SK-N-SH (cell line): Measurements from ENCODE around the gene IRGQ. TPM values are rescaled to one million over a fixed set of nuclear protein-coding genes. Genes with fewer than 3 reads are reported as not detected.

ENCODE experiments used
- CTCF ChIA-PET: fragments of 300-600, 350-600 bp; formaldehyde crosslinking; extraction: SDS; loops from one replicate; lab custom pipeline; 2021; lab: Yijun Ruan, JAX
- POLR2A ChIA-PET: fragments of 350-600 bp; sonication (Branson Sonifier 250); formaldehyde crosslinking; extraction: SDS; loops from one replicate; lab custom pipeline; 2020; ENCODE audit warnings: antibody characterized with exemption, inconsistent platforms; lab: Yijun Ruan, JAX
- DNase-seq: peaks from one replicate; pipeline ENCODE4 v3.0.0; 2012
- H2AFZ ChIP-seq: fragments of 200-600 bp; sonication (generic); 2 replicates; pipeline ENCODE4 v1.8.1; 2016; ENCODE audit warnings: antibody characterized with exemption, mild to moderate bottlenecking, low read depth
- H3F3A ChIP-seq: fragments of 200-600 bp; sonication (generic); replicated peaks from 2 replicates; pipeline ENCODE3; 2016; ENCODE audit warnings: antibody characterized with exemption, mild to moderate bottlenecking; ENCODE audit not compliant: insufficient read depth
- H3K27ac ChIP-seq, 2 experiments: fragments of 200-500 bp in 1 of 2; fragments of 200-600 bp in 1 of 2; sonication (Bioruptor generic) in 1 of 2; sonication (generic), shearing (Covaris generic) in 1 of 2; 2 replicates each; pipeline versions ENCODE4 v1.5.1 to v1.6.1; 2014 to 2016; ENCODE audit warnings: low read depth in 2 of 2, inconsistent platforms in 1 of 2, low read length in 1 of 2, mild to moderate bottlenecking in 1 of 2, mixed read lengths in 1 of 2
- H3K27me3 ChIP-seq: fragments of 200-600 bp; sonication (generic), shearing (Covaris generic); 2 replicates; pipeline ENCODE4 v1.6.1; 2016; ENCODE audit warnings: mixed run types; ENCODE audit not compliant: insufficient read depth
- H3K36me3 ChIP-seq, 2 experiments: fragments of 200-500 bp in 1 of 2; fragments of 200-600 bp in 1 of 2; sonication (Bioruptor generic) in 1 of 2; sonication (generic) in 1 of 2; replicated peaks in 1 of 2; 2 replicates each; pipeline versions ENCODE3 to v1.5.1; 2014 to 2016; ENCODE audit warnings: low read length in 1 of 2, mild to moderate bottlenecking in 1 of 2; ENCODE audit not compliant: insufficient read depth in 2 of 2, control insufficient read depth in 1 of 2
- H3K4me1 ChIP-seq, 2 experiments: fragments of 200-500 bp in 1 of 2; fragments of 200-600 bp in 1 of 2; sonication (Bioruptor generic) in 1 of 2; sonication (generic), shearing (Covaris generic) in 1 of 2; 2 replicates each; pipeline versions ENCODE4 v1.5.1 to v1.6.1; 2014 to 2016; ENCODE audit warnings: low read depth in 1 of 2, low read length in 1 of 2, mixed run types in 1 of 2; ENCODE audit not compliant: insufficient read depth in 2 of 2, control insufficient read depth in 1 of 2
- H3K4me2 ChIP-seq: fragments of 200-600 bp; sonication (generic), shearing (Covaris generic); 2 replicates; pipeline ENCODE4 v1.6.1; 2017; ENCODE audit warnings: mixed run types
- H3K4me3 ChIP-seq, 2 experiments: fragments of 200-500 bp in 1 of 2; fragments of 200-600 bp in 1 of 2; sonication (Bioruptor generic) in 1 of 2; sonication (generic), shearing (Covaris generic) in 1 of 2; 2 replicates each; pipeline versions ENCODE4 v1.5.1 to v1.8.1; 2014 to 2016; ENCODE audit warnings: low read depth in 2 of 2, inconsistent platforms in 1 of 2, low read length in 1 of 2, mild to moderate bottlenecking in 1 of 2, mixed read lengths in 1 of 2, moderate library complexity in 1 of 2
- H3K79me2 ChIP-seq: fragments of 200-600 bp; sonication (generic); 2 replicates; pipeline ENCODE4 v1.8.1; 2017; ENCODE audit warnings: mild to moderate bottlenecking; ENCODE audit not compliant: insufficient read depth
- H3K9ac ChIP-seq: fragments of 200-600 bp; sonication (generic); 2 replicates; pipeline ENCODE4 v1.6.1; 2017; ENCODE audit warnings: mixed run types
- H3K9me2 ChIP-seq: fragments of 200-600 bp; sonication (generic); 2 replicates; pipeline ENCODE4 v1.6.1; 2017; ENCODE audit warnings: mixed run types
- H3K9me3 ChIP-seq: fragments of 200-600 bp; sonication (generic); 2 replicates; pipeline ENCODE4 v1.6.1; 2017; ENCODE audit warnings: mixed run types, mild to moderate bottlenecking, moderate library complexity
- H4K20me1 ChIP-seq: fragments of 200-600 bp; sonication (generic); 2 replicates; pipeline ENCODE4 v1.6.1; 2017; ENCODE audit warnings: mild to moderate bottlenecking, mixed run types; ENCODE audit not compliant: insufficient read depth
- MEF2A ChIP-seq: IDR thresholded peaks from 2 replicates; pipeline ENCODE4 v1.4.0; 2012; ENCODE audit warnings: low read depth, borderline replicate concordance
- MXI1 ChIP-seq: IDR thresholded peaks from 2 replicates; pipeline ENCODE4 v1.6.1; 2012; ENCODE audit warnings: mild to moderate bottlenecking, low read depth, low read length, improper control_type of control experiment
- NFIC ChIP-seq: IDR thresholded peaks from 2 replicates; pipeline ENCODE4 v1.4.0; 2012; ENCODE audit warnings: borderline replicate concordance
- NRF1 ChIP-seq: IDR thresholded peaks from 2 replicates; pipeline ENCODE4 v1.6.1; 2012; ENCODE audit warnings: low read depth, mild to moderate bottlenecking, low read length
- PBX3 ChIP-seq: IDR thresholded peaks from 2 replicates; pipeline ENCODE4; 2012
- POLR2AphosphoS5 ChIP-seq: IDR thresholded peaks from 2 replicates; pipeline ENCODE4 v1.6.1; 2012; ENCODE audit warnings: low read depth, low read length
- RCOR1 ChIP-seq: fragments of 150-350 bp; IDR thresholded peaks from 2 replicates; pipeline ENCODE4 v1.6.1; 2017; ENCODE audit warnings: antibody characterized with exemption, low read length
- SIN3A ChIP-seq: IDR thresholded peaks from 2 replicates; pipeline ENCODE4 v1.6.1; 2012; ENCODE audit warnings: low read depth, mild to moderate bottlenecking, low read length, moderate library complexity, borderline replicate concordance
- TEAD4 ChIP-seq: IDR thresholded peaks from 2 replicates; pipeline ENCODE4 v1.4.0; 2012; ENCODE audit warnings: mild to moderate bottlenecking, borderline replicate concordance; ENCODE audit not compliant: insufficient read depth
- USF1 ChIP-seq: IDR thresholded peaks from 2 replicates; pipeline ENCODE4 v1.4.0; 2012; ENCODE audit warnings: low read depth, borderline replicate concordance
- USF2 ChIP-seq: fragments of 150-350 bp; IDR thresholded peaks from 2 replicates; pipeline ENCODE4 v1.6.1; 2017; ENCODE audit warnings: antibody characterized with exemption, low read length, low read depth, borderline replicate concordance
- ZBTB33 ChIP-seq: IDR thresholded peaks from 2 replicates; pipeline ENCODE4 v1.4.0; 2012; ENCODE audit warnings: low read depth, borderline replicate concordance
- WGBS: methylation state at CpG from one replicate; pipeline ENCODE4 v1.1.6; 2017; ENCODE audit warnings: low lambda C conversion rate; 5-methylcytosine and 5-hydroxymethylcytosine counted together
- polyA plus RNA-seq, 3 experiments: library from polyadenylated mRNA; depleted of rRNA; stranded (reverse); fragments of >200 nt; gene quantifications; 2 replicates each; pipeline ENCODE4 v1.2.3, GENCODE V29; 2012

The IRGQ gene
- polyA plus RNA-seq, 1 of the 3 experiments (the other 2 are of a cell fraction): 8.4 TPM

- H3K4me1 ChIP-seq: peaks cover 8 to 22% of the 10 kb centered on the region in 2 experiments; a peak in 2 of 4 replicates
- peak overlapping the region; percentile 72 to 80 for H3K4me3 ChIP-seq
- H3K9me2 ChIP-seq: no peaks in the 10 kb centered on the region
- H3K27ac ChIP-seq: peak overlapping the region; percentile 93 to 98
- H3K36me3 ChIP-seq: peaks cover 23 to 28% of the 10 kb centered on the region in 2 experiments
- peaks cover 21% of the 10 kb centered on the region for H3F3A ChIP-seq
- no peaks in the 10 kb centered on the region for H3K9me3 ChIP-seq
- no peak for DNase-seq
- no peaks in the 10 kb centered on the region for H3K27me3 ChIP-seq
- POLR2A ChIA-PET: interaction anchor here (0.9 to 1.2 kb wide), 2 partner anchors 21 to 42 kb away, joined by 4 to 5 read pairs; partner anchors contain the start of genes PINLYP and XRCC1
- peak overlapping the region; percentile 94 for H3K9ac ChIP-seq
- WGBS: 13% methylated on average over 5 of the region's 7 CpGs
- peaks cover 70% of the 10 kb centered on the region for H3K79me2 ChIP-seq
- peaks cover 9% of the 10 kb centered on the region; the same call in 1 of the 2 replicates for H4K20me1 ChIP-seq
- H3K4me2 ChIP-seq: peak overlapping the region; percentile 99
- TF ChIP-seq USF2 (no peak), SIN3A (0 out of 2 replicates have a peak, but pooled peaks have one; percentile 15)
- CTCF ChIA-PET: interaction anchor here (0.9 to 6.6 kb wide), 8 partner anchors 9 to 213 kb away, joined by 3 to 104 read pairs (median 4); no protein-coding TSS in a partner anchor
- peak overlapping the region; percentile 85 for H2AFZ ChIP-seq
Observed at GRCh38 chr19:43596842-43597461, 1.0 kb upstream of the IRGQ start.

GRCh38 chr19:43595605-43595998 is 332 bp downstream of the IRGQ start:
- Histone ChIP-seq H3K9ac (peak overlapping the region; percentile 85), H3K9me3 (no peaks in the 10 kb centered on the region), H3K4me1 (peaks cover 8 to 22% of the 10 kb centered on the region in 2 experiments; a peak in 2 of 4 replicates), H3K4me2 (peak overlapping the region; percentile 99), H3K36me3 (peaks cover 27 to 33% of the 10 kb centered on the region in 2 experiments), H3K4me3 (peak overlapping the region; percentile 72 to 98), H3K79me2 (peaks cover 81% of the 10 kb centered on the region), H3K27ac (peak overlapping the region; percentile 59 to 81), H3K9me2 (no peaks in the 10 kb centered on the region), H2AFZ (peak overlapping the region; percentile 60; the same call in 1 of the 2 replicates), H3F3A (peaks cover 12% of the 10 kb centered on the region), H3K27me3 (no peaks in the 10 kb centered on the region), H4K20me1 (peaks cover 9% of the 10 kb centered on the region; the same call in 1 of the 2 replicates)
- TF ChIP-seq MXI1 (no peak; the same call in 1 of the 2 replicates), NRF1 (no peak), PBX3 (no peak), RCOR1 (no peak), USF1 (no peak), ZBTB33 (no peak), USF2 (no peak), NFIC (no peak), MEF2A (no peak), TEAD4 (no peak), POLR2AphosphoS5 (no peak)
- ChIA-PET POLR2A (interaction anchor here (0.6 to 1.2 kb wide), 4 partner anchors 12 to 161 kb away, joined by 3 to 5 read pairs (median 4); no protein-coding TSS in a partner anchor), CTCF (interaction anchor here (0.9 to 6.6 kb wide), 15 partner anchors 13 to 214 kb away, joined by 3 to 104 read pairs (median 6); partner anchors contain the start of genes PINLYP and XRCC1)
- 1% methylated on average over 18 of the region's 18 CpGs for WGBS
- no peak for DNase-seq
